HUES6 (cell line): ENCODE measurements around the gene NELFA.

Experiments used
- H3K27ac ChIP-seq: 2 replicates; pipeline ENCODE4 v1.7.0; 2013; ENCODE audit warnings: low read depth, mild to moderate bottlenecking, low read length, inconsistent platforms
- H3K27me3 ChIP-seq: 2 replicates; pipeline ENCODE4 v1.6.1; 2013; ENCODE audit warnings: low read length; ENCODE audit not compliant: control insufficient read depth, insufficient read depth
- H3K36me3 ChIP-seq: 2 replicates; pipeline ENCODE4 v1.6.1; 2013; ENCODE audit warnings: low read length; ENCODE audit not compliant: control insufficient read depth, insufficient read depth
- H3K4me1 ChIP-seq: 2 replicates; pipeline ENCODE4 v1.6.1; 2013; ENCODE audit warnings: low read length; ENCODE audit not compliant: control insufficient read depth, insufficient read depth
- H3K4me3 ChIP-seq: 2 replicates; pipeline ENCODE4 v1.5.1; 2013; ENCODE audit warnings: low read depth, low read length
- H3K9ac ChIP-seq: one replicate; pipeline ENCODE4 v1.6.1; 2013; ENCODE audit warnings: mild to moderate bottlenecking, low read length
- H3K9me3 ChIP-seq: 2 replicates; pipeline ENCODE4 v1.6.1; 2013; ENCODE audit warnings: low read depth, low read length; ENCODE audit not compliant: control insufficient read depth, insufficient read depth

NELFA gene

GRCh38 chr4:1960170-1960825, 48.5 kb downstream of the NELFA start:
- no peaks in the 10 kb centered on the region for H3K27me3 ChIP-seq
- peaks cover 95% of the 10 kb centered on the region for H3K36me3 ChIP-seq
- H3K9me3 ChIP-seq = no peaks in the 10 kb centered on the region
- no peak overlapping the region for H3K4me3 ChIP-seq
- peaks cover 6% of the 10 kb centered on the region for H3K4me1 ChIP-seq
- no peak overlapping the region for H3K9ac ChIP-seq
- H3K27ac ChIP-seq = no peak overlapping the region

GRCh38 chr4:1959104-1959384, 49.7 kb downstream of the NELFA start:
- peaks cover 96% of the 10 kb centered on the region for H3K36me3 ChIP-seq
- H3K4me1 ChIP-seq = peaks cover 2% of the 10 kb centered on the region
- H3K4me3 ChIP-seq = no peak overlapping the region
- no peak overlapping the region for H3K27ac ChIP-seq
- no peaks in the 10 kb centered on the region for H3K27me3 ChIP-seq
- H3K9me3 ChIP-seq = no peaks in the 10 kb centered on the region
- H3K9ac ChIP-seq = no peak overlapping the region

GRCh38 chr4:1958276-1959103, 50.3 kb downstream of the NELFA start:
- no peak overlapping the region for H3K9ac ChIP-seq
- H3K4me1 ChIP-seq = no peaks in the 10 kb centered on the region
- H3K4me3 ChIP-seq = no peak overlapping the region
- no peaks in the 10 kb centered on the region for H3K9me3 ChIP-seq
- H3K36me3 ChIP-seq = peaks cover 92% of the 10 kb centered on the region
- no peak overlapping the region for H3K27ac ChIP-seq
- H3K27me3 ChIP-seq = no peaks in the 10 kb centered on the region

GRCh38 chr4:1956631-1957030, 52.1 kb downstream of the NELFA start:
- Histone ChIP-seq H3K36me3 (peaks cover 92% of the 10 kb centered on the region), H3K27ac (no peak overlapping the region), H3K4me3 (no peak overlapping the region), H3K9ac (no peak overlapping the region), H3K9me3 (no peaks in the 10 kb centered on the region), H3K27me3 (no peaks in the 10 kb centered on the region), H3K4me1 (no peaks in the 10 kb centered on the region)

- Histone ChIP-seq H3K4me3 (no peak overlapping the region), H3K9ac (no peak overlapping the region), H3K27ac (no peak overlapping the region), H3K4me1 (no peaks in the 10 kb centered on the region), H3K36me3 (peaks cover 79% of the 10 kb centered on the region), H3K27me3 (no peaks in the 10 kb centered on the region), H3K9me3 (no peaks in the 10 kb centered on the region)
Observed at GRCh38 chr4:1953335-1953734, 55.4 kb downstream of the NELFA start.

- no peak overlapping the region for H3K9ac ChIP-seq
- H3K4me1 ChIP-seq = no peaks in the 10 kb centered on the region
- H3K4me3 ChIP-seq = no peak overlapping the region
- H3K27ac ChIP-seq = no peak overlapping the region
- no peaks in the 10 kb centered on the region for H3K9me3 ChIP-seq
- H3K27me3 ChIP-seq = no peaks in the 10 kb centered on the region
- H3K36me3 ChIP-seq = peaks cover 77% of the 10 kb centered on the region
Observed at GRCh38 chr4:1952719-1953118, 56.1 kb downstream of the NELFA start.

- Histone ChIP-seq H3K27me3 (no peaks in the 10 kb centered on the region), H3K9ac (no peak overlapping the region), H3K9me3 (no peaks in the 10 kb centered on the region), H3K4me1 (no peaks in the 10 kb centered on the region), H3K27ac (no peak overlapping the region), H3K4me3 (no peak overlapping the region), H3K36me3 (peaks cover 73% of the 10 kb centered on the region)
Observed at GRCh38 chr4:1952058-1952700, 56.6 kb downstream of the NELFA start.

GRCh38 chr4:1950369-1950768, 58.4 kb downstream of the NELFA start:
- Histone ChIP-seq H3K27me3 (no peaks in the 10 kb centered on the region), H3K9ac (no peak overlapping the region), H3K36me3 (peaks cover 65% of the 10 kb centered on the region), H3K4me1 (no peaks in the 10 kb centered on the region), H3K27ac (no peak overlapping the region), H3K4me3 (no peak overlapping the region), H3K9me3 (no peaks in the 10 kb centered on the region)

- Histone ChIP-seq H3K27me3 (no peaks in the 10 kb centered on the region), H3K4me1 (no peaks in the 10 kb centered on the region), H3K36me3 (peaks cover 62% of the 10 kb centered on the region), H3K27ac (no peak overlapping the region), H3K9ac (no peak overlapping the region), H3K9me3 (no peaks in the 10 kb centered on the region), H3K4me3 (no peak overlapping the region)
Observed at GRCh38 chr4:1948892-1949436, 59.8 kb downstream of the NELFA start.

GRCh38 chr4:1948232-1948631, 60.5 kb downstream of the NELFA start:
- Histone ChIP-seq H3K27ac (no peak overlapping the region), H3K36me3 (peaks cover 62% of the 10 kb centered on the region), H3K4me1 (no peaks in the 10 kb centered on the region), H3K9me3 (no peaks in the 10 kb centered on the region), H3K4me3 (no peak overlapping the region), H3K27me3 (no peaks in the 10 kb centered on the region), H3K9ac (no peak overlapping the region)

GRCh38 chr4:1945912-1946311, 62.9 kb downstream of the NELFA start:
- H3K27me3 ChIP-seq = no peaks in the 10 kb centered on the region
- no peak overlapping the region for H3K9ac ChIP-seq
- H3K36me3 ChIP-seq = peaks cover 62% of the 10 kb centered on the region
- H3K4me3 ChIP-seq = no peak overlapping the region
- H3K27ac ChIP-seq = no peak overlapping the region
- no peaks in the 10 kb centered on the region for H3K9me3 ChIP-seq
- no peaks in the 10 kb centered on the region for H3K4me1 ChIP-seq
